Ovary (tissue), 9 donors: Measurements from ENCODE around the gene DNAJB9. TPM values are rescaled to one million over a fixed set of nuclear protein-coding genes. Genes with fewer than 3 reads are reported as not detected.

Source experiments
- DNase-seq, 5 donors: peaks; one replicate each; pipeline ENCODE4 v3.0.0-alpha.2; 2019 to 2020
- H3K27ac ChIP-seq, 2 donors: fragments of 200-600 bp; one replicate each; pipeline versions ENCODE4 v1.5.1 to v1.8.0; 2019 to 2022
- H3K27me3 ChIP-seq: fragments of 200-600 bp; one replicate; pipeline ENCODE4 v1.8.0; 2022
- H3K36me3 ChIP-seq: fragments of 200-600 bp; sonication (generic); one replicate; pipeline ENCODE4 v1.5.1; 2019
- H3K4me1 ChIP-seq: one replicate; pipeline ENCODE4 v1.8.1; 2013; ENCODE audit warnings: mild to moderate bottlenecking, moderate library complexity; ENCODE audit not compliant: insufficient read depth
- H3K4me3 ChIP-seq: fragments of 200-600 bp; sonication (generic); one replicate; pipeline ENCODE4 v1.5.1; 2017
- H3K9me3 ChIP-seq, 2 donors: fragments of 200-600 bp in 1 of 2; sonication (generic) in 1 of 2; one replicate each; pipeline versions ENCODE4 v1.5.1 to v1.8.1; 2013 to 2019; ENCODE audit warnings: mild to moderate bottlenecking in 1 of 2, moderate library complexity in 1 of 2
- CTCF ChIP-seq, 3 donors: fragments of 450-650 bp in 2 of 3; fragments of 200-600 bp in 1 of 3; IDR thresholded peaks; one replicate each; pipeline versions ENCODE4 v1.5.1 to v1.8.0; 2016 to 2022; ENCODE audit warnings: antibody characterized with exemption in 3 of 3, mild to moderate bottlenecking in 1 of 3
- EP300 ChIP-seq: sonication (generic); formaldehyde crosslinking; IDR thresholded peaks from one replicate; pipeline ENCODE4 v1.6.1; 2017; ENCODE audit warnings: antibody characterized with exemption
- POLR2A ChIP-seq: fragments of 450-650 bp; IDR thresholded peaks from one replicate; pipeline ENCODE4 v1.6.1; 2017; ENCODE audit warnings: antibody characterized with exemption, mild to moderate bottlenecking, moderate library complexity
- WGBS, 3 donors: extraction: QIAGEN DNeasy Blood & Tissue Kit in 1 of 3; methylation state at CpG; one replicate each; pipeline versions ENCODE4 v1.1.5 to v1.1.7; 2013 to 2017; 5-methylcytosine and 5-hydroxymethylcytosine counted together
- intact Hi-C, 4 donors: fragments of 100-400 bp; cut with DNase I; formaldehyde crosslinking; loops; one replicate each; pipeline versions ENCODE4 v1.11.0 to v1.15.1; 2022 to 2023
- polyA plus RNA-seq, 2 donors: library from polyadenylated mRNA; stranded (reverse); fragments of 200-250 nt in 1 of 2; fragments of 350-450 nt in 1 of 2; fragmentation: Illumina TruSeq in 1 of 2; extraction: RNeasy Lipid Tissue Mini Kit (QIAGEN cat#74804) in 1 of 2; gene quantifications; one replicate each; pipeline ENCODE4 v1.2.3, GENCODE V29; 2013 to 2014
- total RNA-seq, 7 donors: library from RNA; depleted of rRNA in 2 of 7; stranded (reverse); fragments of >200 nt in 2 of 7; fragmentation: NEBNext Ultra II Directional in 3 of 7; extraction: Animal tissue kit (Norgen Biotek cat#: 25700) in 3 of 7; gene quantifications; one replicate each; pipeline versions ENCODE4 v1.1.0 to v1.2.4, GENCODE V29; 2016 to 2023
- donor health status: DM: no; HTN: no; CAD: no; lungs with moderate emphysema.
- donor health status: DM: no; HTN: no; CAD: no.
- donor health status: Bipolar disorder and iron deficiency.
- donor health status: DM: yes; HTN: yes; CAD: no.
- donor health status: DM: no; HTN: no; CAD: no.
- donor health status: DM: yes; HTN: yes; CAD: no.

DNAJB9 gene
- total and polyA plus RNA-seq, 9 donors, result 17.5 to 44.2 (median 24.0) TPM

GRCh38 chr7:108559253-108559652, 10.4 kb upstream of the DNAJB9 start:
- 91 to 94% (median 92%) methylated on average over 4 of the region's 4 CpGs for WGBS, 3 donors
- no peaks in the 10 kb centered on the region for H3K4me1 ChIP-seq
- H3K36me3 ChIP-seq, result no peaks in the 10 kb centered on the region
- TF ChIP-seq CTCF (IDR thresholded peaks at IDR 0.05), result no peak
- TF ChIP-seq EP300, result no peak
- no peak for TF ChIP-seq POLR2A
- no peak for DNase-seq
- peaks cover 0 to 7% of the 10 kb centered on the region in 2 donors for H3K9me3 ChIP-seq
- H3K4me3 ChIP-seq, result no peak overlapping the region
- no peak overlapping the region for H3K27ac ChIP-seq
- H3K27me3 ChIP-seq, result no peaks in the 10 kb centered on the region
- intact Hi-C loops, result no loop called here

- no peak for DNase-seq
- WGBS, 3 donors, result 89 to 98% (median 94%) methylated on average over 4 of the region's 4 CpGs
- Histone ChIP-seq H3K4me1 (no peaks in the 10 kb centered on the region), H3K36me3 (no peaks in the 10 kb centered on the region), H3K4me3 (no peak overlapping the region), H3K9me3 (peaks cover 0 to 7% of the 10 kb centered on the region in 2 donors), H3K27me3 (no peaks in the 10 kb centered on the region), H3K27ac (no peak overlapping the region)
- intact Hi-C loops, result no loop called here
- TF ChIP-seq CTCF (IDR thresholded peaks at IDR 0.05) (no peak), POLR2A (no peak), EP300 (no peak)
Measured at GRCh38 chr7:108561047-108561619, 8.5 kb upstream of the DNAJB9 start.

- H3K4me1 ChIP-seq, result peaks cover 2% of the 10 kb centered on the region
- no peaks in the 10 kb centered on the region for H3K36me3 ChIP-seq
- no peak for DNase-seq
- H3K27ac ChIP-seq, result no peak overlapping the region
- no peaks in the 10 kb centered on the region for H3K27me3 ChIP-seq
- no peaks in the 10 kb centered on the region for H3K9me3 ChIP-seq
- intact Hi-C loops, result no loop called here
- H3K4me3 ChIP-seq, result no peak overlapping the region
- TF ChIP-seq POLR2A (no peak), EP300 (no peak), CTCF (IDR thresholded peaks at IDR 0.05) (no peak)
Measured at GRCh38 chr7:108565987-108566386, 3.7 kb upstream of the DNAJB9 start.

- intact Hi-C loops, result loop anchor here in 2 of 4 donors (1.0 to 2.0 kb wide), 2 partner anchors 42 to 43 kb away; partner anchors contain the start of gene PNPLA8 (in 2 of the 2)
- no peak for DNase-seq
- no peak for TF ChIP-seq CTCF (IDR thresholded peaks at IDR 0.05)
- no peak for TF ChIP-seq POLR2A
- Histone ChIP-seq H3K4me1 (peaks cover 2% of the 10 kb centered on the region), H3K4me3 (peak overlapping the region; percentile 92), H3K36me3 (no peaks in the 10 kb centered on the region), H3K27ac (peak overlapping the region; percentile 85), H3K9me3 (no peaks in the 10 kb centered on the region), H3K27me3 (no peaks in the 10 kb centered on the region)
- WGBS, 3 donors, result 11 to 16% (median 14%) methylated on average over 23 to 24 of the region's 24 CpGs
Measured at GRCh38 chr7:108568801-108569380, 783 bp upstream of the DNAJB9 start.
